Activated naive CD4-positive, alpha-beta T cell treated with anti-CD3 and anti-CD28 coated beads, Interleukin-2, amount 10 ng/mL, durations not matched to agents 7 days and 5 days (primary cell): ENCODE data around the gene TBC1D3D.
"Not testable (repeated sequence)": the region's sequence is repeated elsewhere in the genome, so short reads cannot be mapped to it uniquely, and the experiment has no call there.

Experiments
- CTCF ChIA-PET: fragments of 350-600 bp; sonication (Branson Sonifier 250); formaldehyde crosslinking; loops from one replicate; lab custom pipeline; 2021; ENCODE audit warnings: antibody characterized with exemption; lab: Charles Lee
- DNase-seq: peaks from one replicate; pipeline ENCODE4 v3.0.0-alpha.2; 2020
- H3K27ac Mint-ChIP-seq: one replicate; pipeline ENCODE4 v1.8.0; 2021; ENCODE audit warnings: mild to moderate bottlenecking, moderate library complexity, mixed read lengths
- H3K27me3 Mint-ChIP-seq: one replicate; pipeline ENCODE4 v1.8.0; 2021; ENCODE audit warnings: mild to moderate bottlenecking, mixed read lengths
- H3K36me3 Mint-ChIP-seq: one replicate; pipeline ENCODE4 v1.8.0; 2021; ENCODE audit warnings: mixed read lengths
- H3K4me1 Mint-ChIP-seq: one replicate; pipeline ENCODE4 v1.8.0; 2021; ENCODE audit warnings: mixed read lengths
- H3K4me3 Mint-ChIP-seq: one replicate; pipeline ENCODE4 v1.8.0; 2021; ENCODE audit warnings: mild to moderate bottlenecking, moderate library complexity, mixed read lengths
- H3K9me3 Mint-ChIP-seq: one replicate; pipeline ENCODE4 v1.8.0; 2021; ENCODE audit warnings: mixed read lengths

The TBC1D3D gene

GRCh38 chr17:38003676-38004075, at the start of gene TBC1D3D:
TBC1D3D (plus strand) TSS chr17:38003976; CDS start chr17:38005561, 1,585 bp downstream.
- DNase-seq, H3K36me3 Mint-ChIP-seq, H3K27me3 Mint-ChIP-seq, H3K27ac Mint-ChIP-seq, H3K4me3 Mint-ChIP-seq, H3K4me1 Mint-ChIP-seq, CTCF ChIA-PET, H3K9me3 Mint-ChIP-seq: not testable (repeated sequence)

GRCh38 chr17:37988960-37989359, 14.8 kb upstream of the TBC1D3D start, which contains the start of gene TBC1D3L:
TBC1D3L (minus strand) TSS chr17:37989060; CDS start chr17:37987520, 1,540 bp downstream.
- DNase-seq, H3K27me3 Mint-ChIP-seq, H3K4me3 Mint-ChIP-seq, H3K27ac Mint-ChIP-seq, H3K9me3 Mint-ChIP-seq, H3K4me1 Mint-ChIP-seq, CTCF ChIA-PET, H3K36me3 Mint-ChIP-seq: not testable (repeated sequence)
